ENCODE data around the gene MCM3AP. TPM values are rescaled to one million over a fixed set of nuclear protein-coding genes. Genes with fewer than 3 reads are reported as not detected.

MCM3AP gene
- total RNA-seq, result 100 to 1,000 TPM; 120 to 121 TPM

GRCh38 chr21:46285206-46285661 lies at the start of gene MCM3AP:
TSS of gene MCM3AP (minus strand) at chr21:46285611. CDS start at chr21:46285286, 325 bp downstream.
- Mint-ChIP-seq H3K4me1 (ENCODE audit: low read depth) (peaks cover 49% of the 10 kb centered on the region), H3K27ac (peak within 1 kb of the TSS; percentile 95), H3K9me3 (no peaks in the 10 kb centered on the region), H3K36me3 (ENCODE audit: insufficient read depth in 2 of 2) (peaks cover 4 to 15% of the 10 kb centered on the region in 2 donors), H3K4me3 (peak within 1 kb of the TSS; percentile 96 to 97), H3K27me3 (ENCODE audit: low read depth) (no peaks in the 10 kb centered on the region)
- no peak for DNase-seq
- ATAC-seq (replicated peaks in 1 of 2), result no peak

DNA sequence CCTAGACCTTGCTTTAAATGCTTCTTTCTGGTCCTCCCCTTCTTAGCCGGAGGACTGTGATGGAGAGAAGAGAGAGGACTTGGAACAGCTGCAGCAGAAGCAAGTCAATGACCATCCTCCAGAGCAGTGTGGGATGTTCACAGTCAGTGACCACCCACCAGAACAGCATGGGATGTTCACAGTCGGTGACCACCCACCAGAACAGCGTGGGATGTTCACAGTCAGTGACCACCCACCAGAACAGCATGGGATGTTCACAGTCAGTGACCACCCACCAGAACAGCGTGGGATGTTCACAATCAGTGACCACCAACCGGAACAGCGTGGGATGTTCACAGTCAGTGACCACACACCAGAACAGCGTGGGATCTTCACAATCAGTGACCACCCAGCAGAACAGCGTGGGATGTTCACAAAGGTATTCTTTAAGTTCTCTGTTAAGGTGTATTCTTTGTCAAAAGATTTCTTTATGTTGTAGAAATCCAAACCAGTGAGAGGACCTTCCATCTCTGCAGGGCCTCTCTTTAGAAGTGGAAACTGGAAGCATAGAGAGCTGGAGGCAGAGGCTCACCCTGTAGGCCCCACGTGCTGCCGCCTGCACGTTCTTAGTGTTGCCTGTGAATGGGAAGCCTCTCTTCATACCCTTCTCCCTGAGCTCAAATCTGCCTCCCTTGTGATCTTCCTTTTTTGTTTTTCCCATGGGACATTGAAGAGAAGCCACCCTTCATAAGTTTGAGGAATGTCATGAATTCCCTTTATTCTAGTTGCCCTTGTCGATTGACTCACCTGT lies 49.1 kb upstream of the MCM3AP start:
- peaks cover 13 to 29% of the 10 kb centered on the region in 2 donors for H3K36me3 Mint-ChIP-seq (ENCODE audit: insufficient read depth in 2 of 2)

GRCh38 chr21:46329796-46330195 lies 44.4 kb upstream of the MCM3AP start:
- Mint-ChIP-seq H3K27me3 (ENCODE audit: low read depth) (no peaks in the 10 kb centered on the region), H3K9me3 (no peaks in the 10 kb centered on the region), H3K4me3 (no peak overlapping the region), H3K27ac (no peak overlapping the region), H3K4me1 (ENCODE audit: low read depth) (peaks cover 19% of the 10 kb centered on the region), H3K36me3 (ENCODE audit: insufficient read depth in 2 of 2) (peaks cover 3 to 25% of the 10 kb centered on the region in 2 donors)
- no peak for ATAC-seq (replicated peaks in 1 of 2)
- DNase-seq, result no peak

More for the DNA sequence above, 49.1 kb upstream of the MCM3AP start:
- Mint-ChIP-seq H3K9me3 (no peaks in the 10 kb centered on the region), H3K4me1 (ENCODE audit: low read depth) (no peaks in the 10 kb centered on the region), H3K27ac (no peak overlapping the region), H3K27me3 (ENCODE audit: low read depth) (no peaks in the 10 kb centered on the region), H3K4me3 (no peak overlapping the region)
- ATAC-seq (replicated peaks in 1 of 2) (no peak), DNase-seq (no peak)

GRCh38 chr21:46328151-46328550 lies 42.7 kb upstream of the MCM3AP start:
- Mint-ChIP-seq H3K27me3 (ENCODE audit: low read depth) (no peaks in the 10 kb centered on the region), H3K4me3 (no peak overlapping the region), H3K4me1 (ENCODE audit: low read depth) (peaks cover 19% of the 10 kb centered on the region), H3K9me3 (no peaks in the 10 kb centered on the region), H3K36me3 (ENCODE audit: insufficient read depth in 2 of 2) (peaks cover 3 to 29% of the 10 kb centered on the region in 2 donors), H3K27ac (no peak overlapping the region)
- DNase-seq, result no peak
- ATAC-seq (replicated peaks in 1 of 2), result no peak

- Mint-ChIP-seq H3K27me3 (ENCODE audit: low read depth) (no peaks in the 10 kb centered on the region), H3K9me3 (no peaks in the 10 kb centered on the region), H3K4me3 (no peak overlapping the region), H3K27ac (no peak overlapping the region), H3K36me3 (ENCODE audit: insufficient read depth in 2 of 2) (peaks cover 5 to 31% of the 10 kb centered on the region in 2 donors), H3K4me1 (ENCODE audit: low read depth) (peaks cover 19% of the 10 kb centered on the region)
- no peak for ATAC-seq (replicated peaks in 1 of 2)
- no peak for DNase-seq
Measured at GRCh38 chr21:46327711-46328110, 42.3 kb upstream of the MCM3AP start.

DNA sequence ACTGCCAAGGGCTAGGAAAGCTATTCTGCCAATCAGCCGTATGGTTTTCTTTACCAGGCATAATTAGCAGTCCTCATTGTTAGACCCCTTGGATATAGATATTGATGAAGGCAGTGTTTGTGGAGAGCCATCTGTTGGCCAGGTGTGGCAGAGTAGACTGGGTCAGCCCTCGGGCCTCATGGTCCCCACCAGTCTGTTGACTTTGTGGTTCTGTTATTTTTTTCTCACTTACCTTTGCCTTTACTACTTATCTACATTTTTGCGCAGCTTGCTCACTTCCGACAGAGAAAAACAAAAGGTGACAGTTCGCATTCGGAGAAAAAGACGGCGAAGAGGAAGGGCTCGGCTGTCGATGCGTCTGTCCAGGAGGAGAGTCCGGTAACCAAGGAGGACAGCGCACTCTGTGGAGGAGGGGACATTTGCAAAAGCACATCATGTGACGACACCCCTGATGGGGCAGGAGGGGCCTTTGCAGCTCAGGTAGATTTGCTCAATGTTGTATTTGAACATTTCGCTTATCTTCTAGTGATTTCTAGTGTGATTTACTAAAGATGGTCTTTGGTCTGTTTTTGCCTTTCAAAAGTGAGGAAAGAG lies 40.8 kb upstream of the MCM3AP start:
- H3K27me3 Mint-ChIP-seq (ENCODE audit: low read depth), result no peaks in the 10 kb centered on the region
- H3K4me1 Mint-ChIP-seq (ENCODE audit: low read depth), result peaks cover 29% of the 10 kb centered on the region
- DNase-seq (no peak), ATAC-seq (replicated peaks in 1 of 2) (no peak)
- H3K9me3 Mint-ChIP-seq, result no peaks in the 10 kb centered on the region
- peaks cover 9 to 42% of the 10 kb centered on the region in 2 donors for H3K36me3 Mint-ChIP-seq (ENCODE audit: insufficient read depth in 2 of 2)
- H3K27ac Mint-ChIP-seq, result peak overlapping the region; percentile 8
- H3K4me3 Mint-ChIP-seq, result peak overlapping the region; percentile 19 to 34

- Mint-ChIP-seq H3K9me3 (no peaks in the 10 kb centered on the region), H3K4me3 (peak overlapping the region; percentile 89 to 98), H3K27ac (peak overlapping the region; percentile 41), H3K4me1 (ENCODE audit: low read depth) (peaks cover 38% of the 10 kb centered on the region), H3K27me3 (ENCODE audit: low read depth) (no peaks in the 10 kb centered on the region), H3K36me3 (ENCODE audit: insufficient read depth in 2 of 2) (peaks cover 9 to 40% of the 10 kb centered on the region in 2 donors)
- ATAC-seq (replicated peaks in 1 of 2) (peak in 1 of 2 donors; percentile 16), DNase-seq (peak; percentile 54 to 57)
Measured at GRCh38 chr21:46325073-46325912, 39.9 kb upstream of the MCM3AP start.

DNA sequence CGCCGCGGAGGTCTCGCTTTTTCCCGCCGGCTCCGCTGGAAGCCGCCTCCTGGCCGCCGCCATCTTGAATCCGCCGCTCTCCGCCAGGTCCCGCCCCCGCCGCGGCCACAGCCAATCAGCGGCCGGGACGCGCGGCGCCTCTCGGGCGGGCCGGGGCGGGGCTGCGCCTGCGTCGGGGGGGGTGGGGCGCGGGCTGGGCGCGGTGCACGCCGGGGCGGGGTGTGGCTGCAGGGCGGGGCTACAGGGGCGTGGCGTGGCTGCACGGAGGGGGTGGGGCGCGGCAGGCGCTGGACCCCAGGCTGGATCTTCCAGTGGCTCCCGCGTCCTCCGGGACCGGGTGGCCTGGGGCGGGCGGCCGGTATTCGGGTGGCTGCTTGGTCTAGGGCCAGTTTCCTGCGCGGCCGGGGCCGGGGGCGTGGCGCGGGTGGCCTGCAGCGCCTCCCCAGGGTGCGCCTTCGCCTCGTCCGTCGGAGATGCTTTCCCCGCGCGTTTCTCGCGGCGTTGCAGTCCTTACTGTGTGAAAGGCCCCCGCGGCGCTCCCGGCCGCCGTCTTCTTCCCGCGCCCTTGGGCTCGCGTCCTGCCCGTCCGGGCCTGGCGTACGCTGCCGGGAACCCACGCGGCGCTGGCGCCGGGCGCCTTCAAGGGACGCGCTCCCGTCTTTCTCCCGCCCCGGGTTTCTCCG lies 39.1 kb upstream of the MCM3AP start:
- Mint-ChIP-seq H3K9me3 (no peaks in the 10 kb centered on the region), H3K4me3 (peak overlapping the region; percentile 89 to 98), H3K27ac (no peak overlapping the region), H3K27me3 (ENCODE audit: low read depth) (no peaks in the 10 kb centered on the region), H3K4me1 (ENCODE audit: low read depth) (peaks cover 40% of the 10 kb centered on the region), H3K36me3 (ENCODE audit: insufficient read depth in 2 of 2) (peaks cover 9 to 40% of the 10 kb centered on the region in 2 donors)
- ATAC-seq (replicated peaks in 1 of 2) (peak; percentile 79 to 81), DNase-seq (peak; percentile 88 to 92)

- Mint-ChIP-seq H3K36me3 (ENCODE audit: insufficient read depth in 2 of 2) (peaks cover 9 to 36% of the 10 kb centered on the region in 2 donors), H3K4me1 (ENCODE audit: low read depth) (peaks cover 40% of the 10 kb centered on the region), H3K9me3 (no peaks in the 10 kb centered on the region), H3K27ac (peak within 1 kb of the TSS; percentile 92), H3K4me3 (peak within 1 kb of the TSS; percentile 89 to 98), H3K27me3 (ENCODE audit: low read depth) (no peaks in the 10 kb centered on the region)
- peak; percentile 85 for ATAC-seq (replicated peaks in 1 of 2)
- DNase-seq, result peak; percentile 98 to 99
Measured at GRCh38 chr21:46323710-46324389, 38.4 kb upstream of the MCM3AP start, which contains the start of the genes C21orf58 and PCNT. TSS of gene C21orf58 (minus strand) at chr21:46323870. CDS start at chr21:46322738, 1,132 bp downstream. TSS of gene PCNT (plus strand) at chr21:46324156. CDS start at chr21:46324229, 73 bp downstream.

- ATAC-seq (replicated peaks in 1 of 2), result no peak
- Mint-ChIP-seq H3K36me3 (ENCODE audit: insufficient read depth in 2 of 2) (peaks cover 9 to 31% of the 10 kb centered on the region in 2 donors), H3K4me1 (ENCODE audit: low read depth) (peaks cover 40% of the 10 kb centered on the region)
Measured at GRCh38 chr21:46323227-46323709, 37.9 kb upstream of the MCM3AP start.

GRCh38 chr21:46322351-46323226 lies 37.2 kb upstream of the MCM3AP start:
- peak overlapping the region; percentile 89 to 98 for H3K4me3 Mint-ChIP-seq
- no peaks in the 10 kb centered on the region for H3K27me3 Mint-ChIP-seq (ENCODE audit: low read depth)
- H3K9me3 Mint-ChIP-seq, result no peaks in the 10 kb centered on the region
- ATAC-seq (replicated peaks in 1 of 2), result no peak
- H3K27ac Mint-ChIP-seq, result peak overlapping the region; percentile 89
- H3K36me3 Mint-ChIP-seq (ENCODE audit: insufficient read depth in 2 of 2), result peaks cover 9 to 29% of the 10 kb centered on the region in 2 donors
- H3K4me1 Mint-ChIP-seq (ENCODE audit: low read depth), result peaks cover 40% of the 10 kb centered on the region
- DNase-seq, result peak; percentile 24 to 25

More at GRCh38 chr21:46323227-46323709, 37.9 kb upstream of the MCM3AP start:
- peak overlapping the region; percentile 89 for H3K27ac Mint-ChIP-seq
- no peaks in the 10 kb centered on the region for H3K27me3 Mint-ChIP-seq (ENCODE audit: low read depth)
- no peaks in the 10 kb centered on the region for H3K9me3 Mint-ChIP-seq
- H3K4me3 Mint-ChIP-seq, result peak overlapping the region; percentile 89 to 98
- no peak for DNase-seq

Measured in activated T-cell treated with anti-CD3 and anti-CD28 coated beads, Interleukin-2, amount 50 U/mL, for 72 hours (primary cell).